Mesenchymal stem cell (in vitro differentiated cells and primary cell): ENCODE results near the gene BCL2L11.
A peak's percentile ranks its signal among the peaks of the same experiment; 100 is the strongest.

ENCODE experiments used
- DNase-seq: peaks from one replicate; pipeline ENCODE4 v3.0.0-alpha.2; 2013
- H2AFZ ChIP-seq: one replicate; pipeline ENCODE4 v1.6.1; 2013; ENCODE audit warnings: low read depth, mild to moderate bottlenecking, control low read depth, inconsistent platforms, low read length, moderate library complexity
- H2AK5ac ChIP-seq: 2 replicates; pipeline ENCODE4 v1.6.1; 2013; ENCODE audit warnings: low read length, moderate library complexity, mild to moderate bottlenecking, inconsistent platforms; ENCODE audit not compliant: severe bottlenecking
- H2BK120ac ChIP-seq: one replicate; pipeline ENCODE4 v1.6.1; 2013; ENCODE audit warnings: low read depth, mild to moderate bottlenecking, inconsistent platforms, low read length, moderate library complexity
- H2BK12ac ChIP-seq, 2 experiments: one replicate each; pipeline ENCODE4 v1.6.1; 2013; ENCODE audit warnings: inconsistent platforms in 2 of 2, low read length in 2 of 2, mild to moderate bottlenecking in 2 of 2, moderate library complexity in 2 of 2, control low read depth in 1 of 2
- H2BK15ac ChIP-seq: one replicate; pipeline ENCODE4 v1.6.1; 2013; ENCODE audit warnings: mild to moderate bottlenecking, low read depth, inconsistent platforms; ENCODE audit not compliant: poor library complexity, severe bottlenecking
- H2BK5ac ChIP-seq: 2 replicates; pipeline ENCODE4 v1.6.1; 2013; ENCODE audit warnings: low read depth, mild to moderate bottlenecking, low read length, control low read depth, inconsistent platforms; ENCODE audit not compliant: poor library complexity, severe bottlenecking
- H3K14ac ChIP-seq, 2 experiments: one replicate each; pipeline ENCODE4 v1.6.1; 2013; ENCODE audit warnings: inconsistent platforms in 2 of 2, low read length in 2 of 2, control low read depth in 1 of 2, mild to moderate bottlenecking in 1 of 2, moderate library complexity in 1 of 2
- H3K18ac ChIP-seq, 2 experiments: one replicate each; pipeline ENCODE4 v1.6.1; 2013; ENCODE audit warnings: inconsistent platforms in 2 of 2, low read length in 2 of 2, control low read depth in 1 of 2, low read depth in 1 of 2, mild to moderate bottlenecking in 1 of 2
- H3K23ac ChIP-seq, 2 experiments: one replicate each; pipeline ENCODE4 v1.6.1; 2013; ENCODE audit warnings: inconsistent platforms in 2 of 2, low read length in 2 of 2, mild to moderate bottlenecking in 2 of 2, moderate library complexity in 2 of 2, control low read depth in 1 of 2
- H3K27ac ChIP-seq: 2 replicates; pipeline ENCODE4 v1.5.1; 2013; ENCODE audit warnings: mild to moderate bottlenecking, moderate library complexity, low read length, control low read depth, inconsistent platforms; ENCODE audit not compliant: poor library complexity, severe bottlenecking
- H3K27me3 ChIP-seq, 2 experiments: 2 replicates each; pipeline versions ENCODE4 v1.6.1 to v1.7.0; 2013; ENCODE audit warnings: low read length in 2 of 2, mild to moderate bottlenecking in 2 of 2, moderate library complexity in 2 of 2, control low read depth in 1 of 2, inconsistent platforms in 1 of 2; ENCODE audit not compliant: control insufficient read depth in 1 of 2, insufficient read depth in 1 of 2
- H3K36me3 ChIP-seq, 2 experiments: 2 replicates each; pipeline versions ENCODE4 v1.6.1 to v1.7.0; 2013; ENCODE audit warnings: low read length in 2 of 2, control low read depth in 1 of 2, inconsistent platforms in 1 of 2, low read depth in 1 of 2, mild to moderate bottlenecking in 1 of 2; ENCODE audit not compliant: insufficient read depth in 2 of 2, control insufficient read depth in 1 of 2
- H3K4ac ChIP-seq, 2 experiments: one replicate each; pipeline ENCODE4 v1.6.1; 2013; ENCODE audit warnings: inconsistent platforms in 2 of 2, low read length in 2 of 2, mild to moderate bottlenecking in 2 of 2, moderate library complexity in 2 of 2, control low read depth in 1 of 2, low read depth in 1 of 2
- H3K4me1 ChIP-seq: 2 replicates; pipeline ENCODE4 v1.6.1; 2013; ENCODE audit warnings: low read depth, low read length, control low read depth; ENCODE audit not compliant: control insufficient read depth, insufficient read depth
- H3K4me2 ChIP-seq: 2 replicates; pipeline ENCODE4 v1.6.1; 2013; ENCODE audit warnings: low read length, mild to moderate bottlenecking, inconsistent platforms; ENCODE audit not compliant: poor library complexity, severe bottlenecking
- H3K4me3 ChIP-seq, 2 experiments: 2 replicates each; pipeline versions ENCODE4 v1.5.1 to v1.7.0; 2013; ENCODE audit warnings: low read length in 2 of 2, mild to moderate bottlenecking in 2 of 2, control low read depth in 1 of 2, low read depth in 1 of 2; ENCODE audit not compliant: insufficient read depth in 1 of 2
- H3K79me1 ChIP-seq: replicated peaks from 2 replicates; pipeline ENCODE4 v1.6.1; 2013; ENCODE audit warnings: mild to moderate bottlenecking, control low read depth, low read length, inconsistent platforms; ENCODE audit not compliant: poor library complexity, severe bottlenecking
- H3K9ac ChIP-seq: 2 replicates; pipeline ENCODE4 v1.7.0; 2013; ENCODE audit warnings: mild to moderate bottlenecking, low read length, moderate library complexity
- H3K9me3 ChIP-seq: 2 replicates; pipeline ENCODE4 v1.7.0; 2013; ENCODE audit warnings: mild to moderate bottlenecking, low read length; ENCODE audit not compliant: control insufficient read depth
- H4K8ac ChIP-seq: one replicate; pipeline ENCODE4 v1.6.1; 2013; ENCODE audit warnings: inconsistent platforms, mild to moderate bottlenecking, low read length, moderate library complexity
- H4K91ac ChIP-seq: one replicate; pipeline ENCODE4 v1.6.1; 2013; ENCODE audit warnings: mild to moderate bottlenecking, low read length, inconsistent platforms
- WGBS: methylation state at CpG from one replicate; pipeline ENCODE4 v1.1.7; 2013; ENCODE audit warnings: mixed read lengths; 5-methylcytosine and 5-hydroxymethylcytosine counted together

BCL2L11 gene

DNA sequence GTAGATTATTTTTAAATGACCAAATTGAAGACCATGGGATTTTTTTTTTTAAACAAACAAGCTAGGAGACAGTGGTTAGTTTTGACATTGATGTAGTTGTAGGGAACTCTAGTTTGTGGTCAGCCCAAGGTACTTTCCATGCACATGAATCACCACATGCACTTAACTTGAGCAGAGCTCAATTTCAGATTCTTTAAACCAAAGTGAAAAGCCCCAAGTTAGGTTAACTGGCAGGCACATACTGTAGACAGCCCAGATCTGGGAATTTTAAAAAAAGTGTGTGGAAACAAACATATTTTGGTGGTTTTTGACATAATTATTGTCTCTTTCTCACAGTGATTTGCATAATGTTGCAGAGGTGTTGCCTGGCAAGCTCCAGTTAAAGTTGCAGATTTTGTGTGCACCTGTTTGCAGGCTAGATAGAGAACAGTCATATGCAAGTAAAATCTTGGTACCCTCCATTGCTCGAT is 88.4 kb downstream of the BCL2L11 start:
- H3K27ac ChIP-seq = no peak overlapping the region
- no peak overlapping the region for H4K8ac ChIP-seq
- H2AFZ ChIP-seq = no peak overlapping the region
- no peak overlapping the region for H4K91ac ChIP-seq
- no peak overlapping the region for H3K4me2 ChIP-seq
- no peak overlapping the region for H2BK12ac ChIP-seq
- no peak overlapping the region for H3K18ac ChIP-seq
- peaks cover 0 to 11% of the 10 kb centered on the region in 2 experiments for H3K36me3 ChIP-seq
- H3K4me1 ChIP-seq = peaks cover 5% of the 10 kb centered on the region
- H3K9me3 ChIP-seq = peaks cover 9% of the 10 kb centered on the region
- no peak overlapping the region for H2BK120ac ChIP-seq
- no peak overlapping the region for H3K14ac ChIP-seq
- DNase-seq = peak; percentile 83
- H2BK15ac ChIP-seq = no peak overlapping the region
- H3K4ac ChIP-seq = no peak overlapping the region
- H2AK5ac ChIP-seq = no peak overlapping the region
- no peaks in the 10 kb centered on the region for H3K27me3 ChIP-seq
- no peak overlapping the region for H3K4me3 ChIP-seq
- H3K79me1 ChIP-seq = no peaks in the 10 kb centered on the region
- H3K23ac ChIP-seq = no peak overlapping the region
- WGBS = no CpG with 5 or more reads among the region's 1 CpG
- no peak overlapping the region for H3K9ac ChIP-seq
- H2BK5ac ChIP-seq = no peak overlapping the region

DNA sequence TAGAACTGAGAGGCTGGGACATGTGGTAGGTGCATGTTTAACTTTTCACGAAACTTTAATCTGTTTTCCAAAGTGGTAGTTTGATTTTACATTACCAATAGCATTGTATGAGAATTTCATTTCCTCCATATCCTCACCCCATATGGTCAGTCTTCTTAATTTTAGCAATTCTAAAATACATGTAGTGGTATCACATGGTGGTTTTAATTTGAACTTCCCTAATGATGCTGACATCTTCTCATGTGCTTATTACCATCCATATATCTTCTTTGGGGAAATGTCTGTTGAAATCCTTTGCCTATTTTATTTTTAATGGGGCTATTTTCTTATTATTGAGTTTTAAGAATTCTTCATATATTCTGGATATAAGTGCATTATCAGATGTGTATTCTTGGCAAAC is 89.3 kb downstream of the BCL2L11 start:
- no peak overlapping the region for H3K14ac ChIP-seq
- no peak overlapping the region for H2BK15ac ChIP-seq
- no peaks in the 10 kb centered on the region for H3K79me1 ChIP-seq
- H3K27ac ChIP-seq = no peak overlapping the region
- no peak overlapping the region for H4K8ac ChIP-seq
- no peak for DNase-seq
- H3K4me2 ChIP-seq = no peak overlapping the region
- peaks cover 0 to 11% of the 10 kb centered on the region in 2 experiments for H3K36me3 ChIP-seq
- H2BK12ac ChIP-seq = no peak overlapping the region
- H3K18ac ChIP-seq = no peak overlapping the region
- H4K91ac ChIP-seq = no peak overlapping the region
- H3K4ac ChIP-seq = no peak overlapping the region
- no peak overlapping the region for H2AK5ac ChIP-seq
- H2AFZ ChIP-seq = no peak overlapping the region
- WGBS = no CpG with 5 or more reads among the region's 1 CpG
- peaks cover 5% of the 10 kb centered on the region for H3K4me1 ChIP-seq
- no peak overlapping the region for H2BK5ac ChIP-seq
- H3K23ac ChIP-seq = no peak overlapping the region
- no peak overlapping the region for H2BK120ac ChIP-seq
- H3K4me3 ChIP-seq = no peak overlapping the region
- H3K27me3 ChIP-seq = no peaks in the 10 kb centered on the region
- peaks cover 17% of the 10 kb centered on the region for H3K9me3 ChIP-seq
- no peak overlapping the region for H3K9ac ChIP-seq

- H3K18ac ChIP-seq = no peak overlapping the region
- H3K27ac ChIP-seq = no peak overlapping the region
- no peak overlapping the region for H3K9ac ChIP-seq
- no peak overlapping the region for H2BK120ac ChIP-seq
- no peak overlapping the region for H2BK12ac ChIP-seq
- no peak overlapping the region for H2BK15ac ChIP-seq
- no peak overlapping the region for H2AFZ ChIP-seq
- H4K8ac ChIP-seq = no peak overlapping the region
- peaks cover 0 to 10% of the 10 kb centered on the region in 2 experiments for H3K36me3 ChIP-seq
- no peak overlapping the region for H2AK5ac ChIP-seq
- H3K23ac ChIP-seq = no peak overlapping the region
- H3K9me3 ChIP-seq = peaks cover 17% of the 10 kb centered on the region
- H3K4me1 ChIP-seq = peaks cover 7% of the 10 kb centered on the region
- no peaks in the 10 kb centered on the region for H3K27me3 ChIP-seq
- H3K79me1 ChIP-seq = peaks cover 8% of the 10 kb centered on the region
- H2BK5ac ChIP-seq = no peak overlapping the region
- H4K91ac ChIP-seq = no peak overlapping the region
- no peak overlapping the region for H3K14ac ChIP-seq
- no peak for DNase-seq
- H3K4ac ChIP-seq = no peak overlapping the region
- H3K4me3 ChIP-seq = no peak overlapping the region
- no peak overlapping the region for H3K4me2 ChIP-seq
These were observed 93.2 kb downstream of the BCL2L11 start for GRCh38 chr2:111213877-111214276.

- Histone ChIP-seq H3K9me3 (peaks cover 17% of the 10 kb centered on the region), H3K4ac (no peak overlapping the region), H3K14ac (no peak overlapping the region), H2BK5ac (no peak overlapping the region), H3K4me1 (peaks cover 12% of the 10 kb centered on the region), H3K79me1 (peaks cover 17% of the 10 kb centered on the region), H2BK15ac (no peak overlapping the region), H2AFZ (no peak overlapping the region), H4K8ac (no peak overlapping the region), H3K4me2 (no peak overlapping the region), H2BK120ac (no peak overlapping the region), H3K27ac (no peak overlapping the region), H3K18ac (peak overlapping the region in 1 of 2 experiments; percentile 21), H3K27me3 (no peaks in the 10 kb centered on the region), H2BK12ac (no peak overlapping the region), H4K91ac (peak overlapping the region; percentile 27), H3K23ac (no peak overlapping the region), H3K9ac (no peak overlapping the region), H3K4me3 (no peak overlapping the region), H3K36me3 (peaks cover 0 to 10% of the 10 kb centered on the region in 2 experiments), H2AK5ac (peak overlapping the region; percentile 41)
- WGBS = 99% methylated on average over 6 of the region's 6 CpGs
- no peak for DNase-seq
These were observed 96.3 kb downstream of the BCL2L11 start for GRCh38 chr2:111216811-111217652.
